HG03354 (cell line): ENCODE data around the gene RGS2.

Experiments
- ATAC-seq: cut with Tn5 transposase; IDR thresholded peaks from one replicate; pipeline ENCODE4 v1.9.1; 2021; ENCODE audit warnings: mild to moderate bottlenecking; ENCODE audit not compliant: unreplicated experiment, poor library complexity, severe bottlenecking

The RGS2 gene

GRCh38 chr1:192821296-192821695, 12.5 kb downstream of the RGS2 start:
- ATAC-seq: no peak

GRCh38 chr1:192824511-192824910, 15.7 kb downstream of the RGS2 start:
- no peak for ATAC-seq

GRCh38 chr1:192826791-192827546, 18.1 kb downstream of the RGS2 start:
- ATAC-seq: peak; percentile 78

- no peak for ATAC-seq
Observed at GRCh38 chr1:192830595-192831246, 21.9 kb downstream of the RGS2 start.

GRCh38 chr1:192831706-192832355, 23.0 kb downstream of the RGS2 start:
- ATAC-seq: no peak

GRCh38 chr1:192832492-192832891, 23.7 kb downstream of the RGS2 start:
- no peak for ATAC-seq

GRCh38 chr1:192835116-192835515, 26.3 kb downstream of the RGS2 start:
- no peak for ATAC-seq

- no peak for ATAC-seq
Observed at GRCh38 chr1:192839162-192840066, 30.6 kb downstream of the RGS2 start.

- no peak for ATAC-seq
Observed at GRCh38 chr1:192844360-192844759, 35.5 kb downstream of the RGS2 start.

- ATAC-seq: no peak
Observed at GRCh38 chr1:192846950-192847349, 38.1 kb downstream of the RGS2 start.

- ATAC-seq: no peak
Observed at GRCh38 chr1:192849011-192849410, 40.2 kb downstream of the RGS2 start.

- no peak for ATAC-seq
Observed at GRCh38 chr1:192849442-192849841, 40.6 kb downstream of the RGS2 start.

- ATAC-seq: no peak
Observed at GRCh38 chr1:192852001-192852947, 43.4 kb downstream of the RGS2 start.

- ATAC-seq: no peak
Observed at GRCh38 chr1:192858456-192858855, 49.6 kb downstream of the RGS2 start.

- ATAC-seq: no peak
Observed at GRCh38 chr1:192859808-192860207, 51.0 kb downstream of the RGS2 start.

- no peak for ATAC-seq
Observed at GRCh38 chr1:192860478-192861185, 51.8 kb downstream of the RGS2 start.

GRCh38 chr1:192861860-192862259, 53.0 kb downstream of the RGS2 start:
- no peak for ATAC-seq
